Rectal smooth muscle tissue (tissue), 1 donor: Measurements from ENCODE around the gene DIP2C.
"Not testable (repeated sequence)": the region's sequence is repeated elsewhere in the genome, so short reads cannot be mapped to it uniquely, and the experiment has no call there.

Source experiments
- H3K27ac ChIP-seq: one replicate; pipeline ENCODE4 v1.7.0; 2013; ENCODE audit warnings: low read depth, low read length, inconsistent platforms
- H3K27me3 ChIP-seq: one replicate; pipeline ENCODE4 v1.7.0; 2013; ENCODE audit warnings: low read length; ENCODE audit not compliant: control insufficient read depth, insufficient read depth
- H3K36me3 ChIP-seq: one replicate; pipeline ENCODE4 v1.7.0; 2013; ENCODE audit warnings: low read length; ENCODE audit not compliant: control insufficient read depth, insufficient read depth
- H3K4me1 ChIP-seq: one replicate; pipeline ENCODE4 v1.7.0; 2013; ENCODE audit warnings: low read length; ENCODE audit not compliant: control insufficient read depth, insufficient read depth
- H3K4me3 ChIP-seq: one replicate; pipeline ENCODE4 v1.7.0; 2013; ENCODE audit warnings: low read length
- H3K9ac ChIP-seq: one replicate; pipeline ENCODE4 v1.7.0; 2013; ENCODE audit warnings: low read length

Gene DIP2C

DNA sequence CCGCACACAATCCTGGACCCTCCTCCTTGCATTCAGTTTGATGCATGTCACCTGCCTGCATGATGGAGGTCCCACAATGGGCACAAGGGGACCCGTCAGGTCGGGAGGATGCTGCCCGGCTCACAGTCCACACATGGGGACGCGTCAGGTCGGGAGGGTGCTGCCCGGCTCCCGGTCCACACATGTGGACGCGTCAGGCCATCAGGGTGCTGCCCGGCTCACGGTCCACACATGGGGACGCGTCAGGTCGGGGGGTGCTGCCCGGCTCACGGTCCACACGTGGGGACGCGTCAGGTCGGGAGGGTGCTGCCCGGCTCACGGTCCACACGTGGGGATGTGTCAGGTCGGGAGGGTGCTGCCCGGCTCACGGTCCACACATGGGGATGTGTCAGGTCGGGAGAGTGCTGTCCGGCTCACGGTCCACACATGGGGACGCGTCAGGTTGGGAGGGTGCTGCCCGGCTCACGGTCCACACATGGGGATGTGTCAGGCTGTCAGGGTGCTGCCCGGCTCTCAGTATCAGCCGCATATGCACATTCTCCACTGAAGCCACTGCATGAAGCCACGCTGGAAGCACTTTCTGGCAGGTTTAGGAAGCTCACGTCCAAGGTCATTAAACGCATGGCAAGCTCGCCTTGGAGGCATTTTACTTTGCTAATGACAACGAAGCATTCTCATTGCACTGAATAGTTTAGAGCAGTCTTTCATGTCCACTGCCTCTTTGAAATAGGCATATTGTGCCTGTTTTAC, 50.3 kb downstream of the DIP2C start:
- Histone ChIP-seq H3K4me1 (peaks cover 11% of the 10 kb centered on the region), H3K4me3 (no peak overlapping the region), H3K27me3 (no peaks in the 10 kb centered on the region), H3K9ac (no peak overlapping the region), H3K27ac (no peak overlapping the region), H3K36me3 (no peaks in the 10 kb centered on the region)

DNA sequence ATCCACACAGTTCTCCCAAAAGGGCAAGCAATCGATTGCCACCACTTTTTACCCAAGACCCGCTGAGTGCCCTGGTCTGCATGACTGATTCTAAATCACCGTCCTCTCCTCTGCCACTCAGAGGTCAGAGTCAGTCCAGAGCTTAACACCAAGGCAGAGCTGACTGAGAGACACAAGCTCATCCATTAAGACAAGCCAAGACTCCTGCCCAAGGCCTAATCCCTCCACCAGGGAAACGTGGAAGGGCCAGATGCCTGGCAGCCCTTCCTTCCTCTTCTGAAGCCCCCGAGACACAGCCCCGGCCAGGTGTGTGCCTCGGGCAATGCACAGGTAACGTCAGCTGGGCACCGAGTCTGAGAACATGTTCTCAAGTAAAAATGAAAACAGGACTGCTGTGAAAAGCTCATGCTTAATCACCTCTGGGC, 51.7 kb downstream of the DIP2C start:
- H3K9ac ChIP-seq, result no peak overlapping the region
- no peaks in the 10 kb centered on the region for H3K36me3 ChIP-seq
- H3K27me3 ChIP-seq, result no peaks in the 10 kb centered on the region
- H3K4me1 ChIP-seq, result peaks cover 22% of the 10 kb centered on the region
- no peak overlapping the region for H3K4me3 ChIP-seq
- no peak overlapping the region for H3K27ac ChIP-seq

DNA sequence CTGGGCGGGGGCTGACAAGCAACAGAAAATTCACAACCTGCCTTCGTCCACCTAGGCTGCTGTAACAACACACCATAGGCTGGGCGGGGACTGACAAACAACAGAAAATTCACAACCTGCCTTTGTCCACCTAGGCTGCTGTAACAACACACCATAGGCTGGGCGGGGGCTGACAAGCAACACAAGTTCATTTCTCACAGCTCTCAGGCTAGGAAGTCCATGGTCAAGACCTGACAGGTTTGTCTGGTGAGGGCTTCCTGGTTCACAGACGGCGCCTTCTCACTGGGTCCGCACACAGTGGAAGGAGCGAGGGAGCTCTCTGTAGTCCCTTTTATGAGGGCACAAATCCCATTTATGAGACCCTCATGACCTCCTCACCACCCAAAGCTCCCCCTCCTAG, 52.2 kb downstream of the DIP2C start:
- Histone ChIP-seq H3K27me3 (no peaks in the 10 kb centered on the region), H3K27ac (no peak overlapping the region), H3K4me3 (no peak overlapping the region), H3K36me3 (no peaks in the 10 kb centered on the region), H3K4me1 (peaks cover 20% of the 10 kb centered on the region), H3K9ac (no peak overlapping the region)

DNA sequence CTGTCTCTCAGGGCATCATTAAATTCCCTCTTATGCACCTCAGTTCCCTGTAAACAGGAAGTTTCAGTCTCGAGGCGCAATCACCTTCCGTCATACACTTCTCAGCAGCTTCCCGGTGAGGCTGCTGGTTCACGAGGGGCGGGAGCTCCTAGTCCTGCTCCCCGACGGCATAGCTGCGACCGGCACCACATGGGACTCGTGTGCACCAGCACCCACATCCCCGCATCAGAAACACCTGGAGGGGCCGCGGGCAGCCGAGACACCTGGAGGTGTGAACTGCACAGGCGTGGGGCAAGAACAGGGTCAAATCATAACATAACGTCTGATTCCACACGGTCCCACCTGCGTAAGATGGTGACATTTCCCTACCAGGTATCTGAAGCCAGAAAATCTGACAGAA, 52.7 kb downstream of the DIP2C start:
- Histone ChIP-seq H3K27me3 (no peaks in the 10 kb centered on the region), H3K4me1 (peaks cover 20% of the 10 kb centered on the region), H3K4me3 (no peak overlapping the region), H3K27ac (no peak overlapping the region), H3K36me3 (no peaks in the 10 kb centered on the region), H3K9ac (no peak overlapping the region)

DNA sequence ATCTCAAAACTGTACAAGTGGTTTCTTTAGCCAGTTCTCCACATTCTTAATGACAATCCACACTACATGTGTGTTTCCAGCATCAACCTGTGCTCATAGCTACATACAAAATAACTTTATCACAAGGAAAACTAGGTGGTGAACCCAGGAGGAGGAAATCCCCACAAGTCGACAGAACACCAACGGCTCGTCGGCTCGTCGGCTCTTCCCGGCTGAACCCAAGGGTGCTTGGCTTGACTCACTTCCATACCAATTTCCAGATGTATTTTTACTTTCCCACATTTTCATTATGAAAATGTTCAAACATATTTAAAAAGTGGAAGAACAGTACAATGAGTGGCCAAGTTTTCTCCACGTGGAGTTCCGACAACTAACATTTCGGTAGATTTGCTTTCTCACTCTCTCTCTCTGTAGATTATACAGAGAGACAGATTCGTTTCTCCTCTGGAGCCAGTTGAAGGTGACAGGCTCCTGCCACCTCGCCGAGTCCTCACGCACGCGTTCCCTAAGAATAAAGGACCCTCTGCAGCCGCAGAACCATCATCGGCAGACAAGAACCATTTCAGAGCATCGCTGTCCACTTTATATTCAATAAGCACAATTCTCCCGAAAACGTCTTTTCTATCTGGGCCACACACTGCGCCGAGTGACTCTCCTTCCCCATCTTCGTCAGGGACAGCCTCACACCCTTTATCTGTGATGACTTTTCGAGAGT, 53.3 kb downstream of the DIP2C start:
- Histone ChIP-seq H3K4me3 (no peak overlapping the region), H3K27me3 (no peaks in the 10 kb centered on the region), H3K36me3 (no peaks in the 10 kb centered on the region), H3K9ac (no peak overlapping the region), H3K27ac (peak overlapping the region; percentile 14), H3K4me1 (peaks cover 20% of the 10 kb centered on the region)

DNA sequence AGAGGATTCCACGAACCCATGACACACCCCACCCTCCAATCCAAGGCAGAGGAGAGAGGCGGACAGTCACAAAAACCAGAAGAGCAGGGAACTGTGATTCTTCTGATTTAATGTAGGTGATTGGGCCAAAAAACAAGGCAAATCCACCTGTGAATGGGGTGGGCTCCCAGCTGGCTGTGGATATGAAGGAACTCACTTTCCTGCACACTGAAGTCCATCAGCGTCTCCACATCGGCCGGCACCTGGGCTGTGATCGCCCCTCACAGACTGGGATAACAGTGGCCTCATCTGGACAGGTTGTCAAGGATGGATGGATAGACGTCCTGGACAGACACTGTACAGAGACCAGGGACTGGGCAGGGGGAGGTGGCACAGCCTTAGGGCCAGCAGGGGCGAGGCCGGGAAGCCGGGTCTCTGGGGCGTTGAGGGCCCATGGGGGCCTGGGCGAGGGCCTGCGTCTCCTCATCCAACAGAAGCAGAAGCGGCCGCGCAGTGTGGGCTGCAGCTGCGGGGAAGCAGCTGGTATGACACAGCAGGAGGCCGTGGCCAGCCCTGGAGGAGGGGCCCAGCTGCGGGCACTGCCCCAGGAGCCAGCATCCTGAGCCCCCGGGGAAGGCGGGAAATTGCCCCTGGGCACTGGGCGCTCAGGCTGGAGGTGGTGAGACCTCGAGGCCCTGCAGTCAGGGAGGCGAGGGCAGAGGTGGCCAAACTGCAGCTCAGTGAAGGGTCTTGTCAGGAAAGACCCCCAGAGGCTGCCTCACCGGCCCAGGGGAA, 54.2 kb downstream of the DIP2C start:
- Histone ChIP-seq H3K27me3 (no peaks in the 10 kb centered on the region), H3K9ac (no peak overlapping the region), H3K27ac (peak overlapping the region; percentile 56), H3K4me1 (peaks cover 20% of the 10 kb centered on the region), H3K36me3 (no peaks in the 10 kb centered on the region), H3K4me3 (no peak overlapping the region)

DNA sequence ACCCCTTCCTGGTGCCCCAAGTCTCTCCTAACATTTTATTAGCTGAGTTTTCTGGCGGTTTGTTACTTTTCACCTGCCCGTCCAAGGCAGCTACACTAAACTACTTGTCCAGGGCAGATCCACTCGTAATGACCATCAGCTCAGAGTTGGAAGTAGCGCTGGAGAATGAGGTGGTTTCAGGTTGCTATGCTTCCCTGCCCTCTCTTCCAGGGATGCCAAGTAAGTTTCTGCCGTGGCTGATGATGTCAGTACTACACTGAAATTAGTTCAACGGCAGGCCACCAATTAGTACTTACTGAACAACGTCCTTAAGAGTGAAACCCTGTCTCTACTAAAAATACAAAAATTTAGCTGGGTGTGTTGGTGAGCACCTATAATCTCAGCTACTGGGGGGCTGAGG, 55.2 kb downstream of the DIP2C start:
- Histone ChIP-seq H3K9ac (no peak overlapping the region), H3K36me3 (no peaks in the 10 kb centered on the region), H3K27ac (peak overlapping the region; percentile 85), H3K4me3 (peak overlapping the region; percentile 6), H3K27me3 (no peaks in the 10 kb centered on the region), H3K4me1 (peaks cover 20% of the 10 kb centered on the region)

DNA sequence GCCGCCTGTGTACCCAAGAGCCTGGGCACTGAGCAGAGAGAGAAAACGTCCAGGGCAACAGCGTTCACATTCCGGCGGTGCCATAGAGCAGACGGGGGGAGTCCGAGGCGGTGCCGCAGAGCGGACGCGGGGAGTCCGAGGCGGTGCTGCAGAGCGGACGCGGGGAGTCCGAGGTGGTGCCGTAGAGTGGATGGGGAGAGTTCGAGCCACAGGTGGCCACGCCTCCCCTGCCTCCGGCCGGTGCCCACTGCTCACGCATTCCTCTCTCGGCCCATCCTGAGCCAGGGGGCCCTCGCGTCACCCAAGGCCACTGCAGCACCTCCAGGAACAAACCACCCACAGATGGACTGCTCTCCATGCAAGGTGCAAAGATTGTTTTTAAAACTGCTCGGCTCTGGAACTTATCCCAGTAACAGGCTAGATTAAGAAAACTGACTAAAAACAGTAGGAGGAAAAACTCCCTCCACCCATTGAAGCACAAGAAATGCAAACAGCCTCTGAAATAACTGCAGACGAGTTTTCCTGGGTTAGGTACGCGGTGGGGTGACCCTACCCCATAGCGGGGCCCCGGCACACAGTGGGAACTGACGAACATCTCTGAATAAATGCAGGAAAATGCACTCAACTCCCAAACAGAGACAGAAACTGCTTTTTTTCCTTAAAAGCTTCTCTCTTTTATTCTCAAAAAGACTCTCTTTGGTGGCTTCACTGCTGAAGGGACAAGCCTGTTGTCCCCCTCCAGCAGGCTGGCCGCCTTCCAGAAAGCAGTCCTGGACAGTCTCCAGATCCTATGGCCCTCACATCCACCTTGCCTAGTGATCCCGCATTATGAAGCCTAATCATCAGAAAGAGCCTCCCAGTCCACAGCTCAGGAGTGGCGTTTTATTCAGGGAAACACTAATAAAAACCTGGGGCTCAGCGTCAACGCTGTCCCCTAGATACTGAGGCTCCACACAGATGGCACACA, 55.9 kb downstream of the DIP2C start:
- H3K4me1 ChIP-seq, result peaks cover 20% of the 10 kb centered on the region
- H3K36me3 ChIP-seq, result no peaks in the 10 kb centered on the region
- H3K4me3 ChIP-seq, result peak overlapping the region; percentile 35
- peak overlapping the region; percentile 85 for H3K27ac ChIP-seq
- H3K27me3 ChIP-seq, result no peaks in the 10 kb centered on the region
- H3K9ac ChIP-seq, result no peak overlapping the region

DNA sequence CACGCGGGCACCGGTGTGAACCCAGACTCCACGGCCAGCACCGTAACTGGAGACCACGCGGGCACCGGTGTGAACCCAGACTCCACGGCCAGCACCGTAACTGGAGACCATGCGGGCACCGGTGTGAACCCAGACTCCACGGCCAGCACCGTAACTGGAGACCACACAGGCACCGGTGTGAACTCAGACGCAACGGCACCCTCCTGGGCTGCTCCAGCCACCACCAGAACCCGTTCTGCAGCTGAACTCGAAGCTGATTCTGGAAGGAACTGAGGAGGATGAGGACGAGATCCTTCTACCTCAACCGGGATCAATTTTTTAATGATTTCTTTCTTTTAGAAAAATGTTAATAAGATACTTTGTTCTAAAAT, 56.7 kb downstream of the DIP2C start:
- H3K9ac ChIP-seq, H3K27me3 ChIP-seq, H3K4me3 ChIP-seq, H3K36me3 ChIP-seq: not testable (repeated sequence)
- Histone ChIP-seq H3K27ac (peak overlapping the region; percentile 85), H3K4me1 (peaks cover 19% of the 10 kb centered on the region)

DNA sequence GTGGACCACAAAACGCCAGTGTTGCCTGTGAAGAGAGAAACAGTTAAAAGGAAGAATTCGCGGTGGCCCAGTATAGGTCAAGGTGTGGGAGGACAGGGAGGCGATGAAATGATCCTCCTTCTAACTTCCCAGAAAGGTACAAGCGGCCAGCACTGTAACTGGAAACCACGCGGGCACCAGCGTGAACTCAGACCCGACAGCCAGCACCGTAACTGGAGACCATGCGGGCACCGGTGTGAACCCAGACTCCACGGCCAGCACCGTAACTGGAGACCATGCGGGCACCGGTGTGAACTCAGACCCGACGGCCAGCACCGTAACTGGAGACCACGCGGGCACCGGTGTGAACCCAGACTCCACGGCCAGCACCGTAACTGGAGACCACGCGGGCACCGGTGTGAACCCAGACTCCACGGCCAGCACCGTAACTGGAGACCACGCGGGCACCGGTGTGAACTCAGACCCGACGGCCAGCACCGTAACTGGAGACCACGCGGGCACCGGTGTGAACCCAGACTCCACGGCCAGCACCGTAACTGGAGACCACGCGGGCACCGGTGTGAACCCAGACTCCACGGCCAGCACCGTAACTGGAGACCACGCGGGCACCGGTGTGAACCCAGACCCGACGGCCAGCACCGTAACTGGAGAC, 57.2 kb downstream of the DIP2C start:
- not testable (repeated sequence) for H3K4me3 ChIP-seq, H3K9ac ChIP-seq, H3K36me3 ChIP-seq, H3K27me3 ChIP-seq
- Histone ChIP-seq H3K27ac (peak overlapping the region; percentile 10), H3K4me1 (peaks cover 16% of the 10 kb centered on the region)

DNA sequence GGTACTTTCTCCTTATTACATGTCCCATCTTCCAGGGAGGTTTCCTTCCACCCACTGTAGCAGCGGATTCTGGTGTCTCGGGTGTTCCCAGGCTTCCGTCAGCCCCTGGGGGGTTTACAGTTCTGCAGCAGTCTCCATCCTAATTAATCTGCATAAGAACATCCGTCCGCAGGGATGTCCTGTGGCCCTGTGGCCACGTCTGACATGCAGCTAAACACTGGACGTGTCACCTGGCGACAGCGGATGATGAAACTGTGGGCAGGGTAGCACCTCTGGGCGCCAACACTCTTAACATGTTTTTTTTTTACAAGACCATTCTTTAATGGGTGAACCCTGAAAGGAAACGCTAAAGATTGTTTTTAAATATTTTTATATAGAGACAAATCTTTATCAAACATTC, 58.2 kb downstream of the DIP2C start:
- Histone ChIP-seq H3K4me3 (no peak overlapping the region), H3K4me1 (peaks cover 16% of the 10 kb centered on the region), H3K36me3 (no peaks in the 10 kb centered on the region), H3K27ac (no peak overlapping the region), H3K9ac (no peak overlapping the region), H3K27me3 (no peaks in the 10 kb centered on the region)
